ENCODE results near the gene SLC7A11. TPM values are rescaled to one million over a fixed set of nuclear protein-coding genes. Genes with fewer than 3 reads are reported as not detected.
A peak's percentile ranks its signal among the peaks of the same experiment; 100 is the strongest.
"Not testable (repeated sequence)": the region's sequence is repeated elsewhere in the genome, so short reads cannot be mapped to it uniquely, and the experiment has no call there.

Gene SLC7A11
- total RNA-seq, 1 donor from 2014 or later: 16.5 TPM

DNA sequence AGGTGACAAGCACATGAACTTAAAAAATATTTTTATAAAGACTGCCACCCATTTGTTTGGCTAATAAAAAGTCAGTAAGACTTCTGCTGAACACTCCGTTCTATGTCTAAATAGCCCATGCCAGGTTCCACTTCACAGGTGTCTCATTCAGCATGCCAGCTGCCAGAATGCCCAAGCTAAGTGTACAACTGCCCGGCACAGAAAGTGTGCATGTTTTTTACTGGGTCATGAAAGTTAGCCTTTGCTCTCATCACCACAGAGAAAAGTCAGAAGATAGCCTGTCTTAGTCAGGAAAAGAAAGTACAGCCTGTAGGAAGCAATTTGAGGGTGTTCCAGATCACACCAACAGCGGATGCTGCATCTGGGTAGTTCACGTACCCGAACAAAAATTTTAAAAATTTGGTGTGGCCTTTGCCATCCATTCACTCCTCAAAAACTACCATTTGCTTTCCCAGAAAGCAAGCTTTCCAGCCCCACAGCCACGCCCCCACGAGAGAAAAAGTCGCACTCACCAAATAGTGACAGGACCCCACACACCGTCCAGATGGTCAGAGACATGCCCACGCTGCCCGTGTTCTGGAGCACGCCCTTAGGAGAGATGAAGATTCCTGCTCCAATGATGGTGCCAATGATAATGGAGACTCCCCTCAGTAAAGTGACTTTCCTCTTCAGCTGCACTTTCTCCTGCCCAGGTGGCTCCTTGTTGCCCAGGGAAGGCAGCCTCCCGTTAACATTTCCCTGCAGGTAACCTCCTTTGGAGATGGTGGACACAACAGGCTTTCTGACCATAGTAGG is 671 bp downstream of the SLC7A11 start:
- peak; percentile 64 for DNase-seq

DNA sequence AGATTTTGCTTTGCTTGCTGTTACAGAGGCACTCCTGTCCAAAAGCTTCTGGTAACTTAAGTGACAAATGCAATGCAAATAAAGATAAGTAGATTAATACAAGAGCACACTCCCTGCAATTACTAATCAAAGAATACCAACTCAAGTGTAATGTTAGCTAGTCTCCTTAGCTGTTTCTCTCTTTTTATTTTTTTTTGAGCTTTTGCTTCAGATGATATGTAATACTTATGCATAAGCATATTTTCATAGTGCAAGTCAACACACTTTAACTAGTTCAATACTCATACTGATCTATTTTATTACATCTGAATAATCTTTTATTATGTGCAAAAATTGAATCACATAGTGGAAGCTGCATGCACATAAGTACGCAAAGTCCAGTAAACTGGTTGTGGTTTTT is 2.7 kb downstream of the SLC7A11 start:
- no peak for DNase-seq

DNA sequence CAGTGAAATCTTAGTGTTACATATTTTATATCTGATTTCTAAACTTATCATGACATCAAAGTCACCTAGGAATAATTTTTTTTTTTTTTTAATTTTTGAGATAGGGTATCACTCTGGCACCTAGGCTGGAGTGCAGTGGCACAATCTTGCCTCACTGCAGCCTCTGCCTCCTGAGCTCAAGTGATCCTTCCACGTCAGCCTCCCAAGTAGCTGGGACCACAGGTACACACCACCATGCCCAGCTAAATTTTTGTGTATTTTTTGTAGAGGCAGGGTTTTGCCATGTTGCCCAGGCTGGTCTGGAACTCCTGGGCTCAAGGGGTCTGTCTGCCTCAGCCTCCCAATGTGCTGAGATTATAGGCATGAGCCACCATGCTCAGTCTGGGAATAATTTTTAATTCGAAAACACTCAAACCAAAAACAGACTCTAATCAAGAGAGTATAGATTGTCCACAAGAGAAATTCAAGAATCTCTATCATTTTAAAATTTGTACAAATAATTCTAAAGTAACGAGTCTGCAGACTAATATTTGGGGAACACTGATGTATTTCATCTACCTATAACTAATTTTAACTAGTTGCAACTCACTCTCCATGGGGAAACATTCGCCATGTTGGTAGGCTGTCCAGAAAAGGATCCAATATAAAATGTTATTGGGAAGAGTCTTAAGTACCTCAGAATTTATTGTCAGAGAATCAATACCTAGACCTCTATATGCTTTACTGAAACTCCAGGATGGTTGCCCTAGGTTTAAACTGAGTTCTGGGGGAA is 3.4 kb downstream of the SLC7A11 start:
- no peak for DNase-seq

DNA sequence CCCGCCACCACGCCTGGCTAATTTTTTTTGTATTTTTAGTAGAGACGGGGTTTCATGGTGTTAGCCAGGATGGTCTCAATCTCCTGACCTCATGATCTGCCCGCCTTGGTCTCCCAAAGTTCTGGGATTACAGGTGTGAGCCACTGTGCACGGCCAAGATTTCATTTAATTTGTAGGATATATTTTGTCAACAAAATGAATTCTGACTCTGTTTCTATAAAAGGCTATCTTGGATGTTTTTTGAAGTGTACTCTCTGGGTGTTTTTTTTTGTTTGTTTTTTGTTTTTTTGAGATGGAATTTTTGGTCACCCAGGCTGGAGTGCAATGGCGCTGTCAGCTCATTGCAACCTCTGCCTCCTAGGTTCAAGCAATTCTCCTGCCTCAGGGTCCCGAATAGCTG is 5.0 kb downstream of the SLC7A11 start:
- DNase-seq: not testable (repeated sequence)

DNA sequence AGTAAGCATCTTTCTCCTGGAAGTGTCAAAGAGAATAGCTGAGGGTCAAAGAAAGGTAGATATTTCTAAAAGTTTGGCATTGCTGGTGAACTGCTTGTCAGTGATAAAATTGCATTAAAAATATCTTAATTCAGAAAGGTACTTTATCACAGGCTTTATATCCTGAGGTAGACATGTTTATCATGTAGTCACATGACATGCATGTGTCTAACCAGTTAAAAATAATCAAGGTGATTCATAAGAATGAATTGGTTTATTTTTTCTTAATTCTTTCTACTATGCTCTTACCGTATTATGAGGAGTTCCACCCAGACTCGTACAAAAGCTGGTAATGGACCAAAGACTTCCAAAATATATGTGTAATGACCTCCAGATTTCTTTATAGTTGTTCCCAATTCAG is 6.1 kb downstream of the SLC7A11 start:
- DNase-seq: peak; percentile 42

DNA sequence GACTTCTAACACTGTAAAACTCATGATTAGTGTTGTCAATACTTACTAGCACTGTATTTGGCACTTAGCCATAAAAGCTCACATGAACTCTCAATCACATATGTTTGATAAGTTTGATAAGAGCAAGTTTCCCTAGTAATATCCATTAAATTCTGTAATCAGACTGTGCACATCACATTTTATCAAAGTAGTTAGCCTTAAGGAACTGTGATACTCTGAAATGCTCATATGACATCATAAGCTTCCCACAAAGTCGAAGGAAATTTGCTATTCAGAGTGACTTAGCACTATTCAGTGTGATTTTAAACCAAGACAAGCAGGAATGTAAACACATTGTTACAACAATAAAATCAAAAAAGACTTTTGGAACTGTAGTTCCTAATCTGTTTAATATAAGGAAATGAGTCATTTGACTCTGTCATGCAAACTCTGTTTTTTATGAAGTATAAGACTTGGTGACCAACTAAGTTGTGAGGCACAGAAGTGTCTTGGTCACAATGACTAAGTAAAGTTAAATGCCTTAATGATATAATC is 6.7 kb downstream of the SLC7A11 start:
- peak; percentile 95 for DNase-seq

DNA sequence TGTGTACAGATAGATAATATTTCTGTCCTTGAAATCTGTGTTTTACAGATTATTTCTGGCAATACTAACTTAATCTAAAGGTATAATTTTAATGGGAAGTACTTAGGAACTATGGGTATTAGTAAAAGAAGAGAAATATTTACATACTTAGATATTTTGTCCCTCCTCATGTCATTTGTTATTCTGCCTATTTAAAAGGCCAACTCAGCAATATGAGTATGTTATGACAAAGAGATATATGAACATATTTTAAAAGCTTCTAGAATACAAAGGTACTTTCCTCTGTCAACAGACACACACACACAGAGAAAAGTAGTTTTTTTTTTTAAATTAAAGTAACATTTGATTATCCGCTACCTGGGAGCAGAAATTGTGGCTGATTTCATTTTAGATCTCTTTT is 7.9 kb downstream of the SLC7A11 start:
- DNase-seq: no peak

DNA sequence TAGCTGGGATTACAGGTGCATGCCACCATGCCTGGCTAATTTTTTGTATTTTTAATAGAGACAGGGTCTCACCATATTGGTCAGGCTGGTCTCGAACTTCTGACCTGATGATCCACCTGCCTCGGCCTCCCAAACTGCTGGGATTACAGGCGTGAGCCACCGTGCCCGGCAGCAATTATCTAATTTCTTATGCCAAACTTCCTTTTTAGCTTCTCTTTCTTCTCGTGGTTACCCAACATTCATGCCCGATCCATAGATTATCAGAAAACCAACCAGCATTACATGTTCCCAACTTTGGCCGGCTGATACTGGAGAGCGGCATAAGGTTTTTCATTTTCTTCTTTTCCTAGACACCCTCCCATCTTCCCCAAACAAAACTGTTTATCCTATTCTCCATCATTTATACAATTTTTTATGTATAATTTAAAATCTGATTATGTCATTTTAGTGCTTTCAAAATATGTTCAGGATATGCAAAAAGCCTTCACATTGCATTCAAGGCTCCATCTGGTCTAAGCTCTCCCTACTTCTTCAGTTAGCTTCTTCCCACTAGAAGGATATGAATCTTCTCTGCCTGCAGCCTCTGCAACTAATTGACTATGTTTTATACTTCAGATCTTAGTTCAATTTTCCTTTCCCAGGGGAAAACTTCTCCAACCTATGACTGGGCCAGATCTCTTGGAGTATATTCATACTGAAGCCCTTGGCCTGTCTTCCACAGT is 8.7 kb downstream of the SLC7A11 start:
- no peak for DNase-seq

DNA sequence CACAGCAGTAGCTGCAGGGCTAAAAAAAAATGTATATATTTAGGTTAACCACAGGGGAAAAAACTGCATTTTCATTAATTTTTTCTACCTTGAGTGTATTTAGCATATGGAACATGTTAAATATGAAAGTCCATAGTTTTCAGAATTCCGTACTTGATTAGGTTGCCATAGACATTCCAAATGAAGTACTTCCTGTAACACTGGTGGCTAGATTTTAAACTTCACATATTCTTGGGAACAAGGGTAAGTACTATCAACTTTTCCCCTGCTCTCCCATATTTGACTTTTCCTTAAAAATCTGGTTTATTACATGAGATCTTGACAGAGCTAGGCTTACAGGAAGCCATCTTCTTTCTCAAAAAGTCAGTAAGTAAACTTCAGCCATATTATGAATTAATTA is 9.8 kb downstream of the SLC7A11 start:
- no peak for DNase-seq

DNA sequence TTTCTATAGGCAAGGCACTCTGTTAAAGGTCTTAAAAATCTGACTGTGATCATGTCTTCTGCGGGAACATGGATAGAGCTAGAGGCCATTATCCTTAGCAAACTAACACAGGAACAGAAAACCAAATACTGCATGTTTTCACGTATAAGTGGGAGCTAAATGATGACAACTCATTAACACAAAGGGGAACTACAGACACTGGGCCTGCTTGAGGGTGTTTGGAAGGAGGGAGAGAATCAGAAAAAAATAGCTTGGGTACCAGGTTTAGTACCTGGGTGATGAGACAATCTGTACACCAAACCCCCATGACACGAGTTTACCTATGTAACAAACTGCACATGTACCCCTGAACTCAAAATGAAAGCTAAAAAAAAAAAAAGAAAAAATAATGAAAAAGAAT is 12.1 kb downstream of the SLC7A11 start:
- no peak for DNase-seq

DNA sequence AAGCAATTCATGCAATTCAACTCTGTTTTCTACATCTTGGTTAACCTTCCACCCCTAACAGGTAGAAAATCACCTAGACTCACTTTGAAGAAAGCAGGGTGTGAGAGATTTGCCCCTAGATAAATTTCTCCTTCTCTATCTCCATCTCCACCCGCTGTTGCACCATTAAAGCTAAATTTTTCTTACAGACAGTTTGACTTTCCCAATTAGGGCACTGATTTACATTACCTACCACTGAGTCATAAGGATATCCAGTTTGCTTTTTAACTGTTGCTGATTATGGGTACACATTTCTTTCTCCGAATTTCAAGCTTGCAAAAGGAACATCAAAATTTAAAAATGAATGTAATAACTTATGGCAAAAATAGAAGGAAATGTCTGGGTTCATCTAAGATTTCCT is 13.0 kb downstream of the SLC7A11 start:
- DNase-seq: no peak

DNA sequence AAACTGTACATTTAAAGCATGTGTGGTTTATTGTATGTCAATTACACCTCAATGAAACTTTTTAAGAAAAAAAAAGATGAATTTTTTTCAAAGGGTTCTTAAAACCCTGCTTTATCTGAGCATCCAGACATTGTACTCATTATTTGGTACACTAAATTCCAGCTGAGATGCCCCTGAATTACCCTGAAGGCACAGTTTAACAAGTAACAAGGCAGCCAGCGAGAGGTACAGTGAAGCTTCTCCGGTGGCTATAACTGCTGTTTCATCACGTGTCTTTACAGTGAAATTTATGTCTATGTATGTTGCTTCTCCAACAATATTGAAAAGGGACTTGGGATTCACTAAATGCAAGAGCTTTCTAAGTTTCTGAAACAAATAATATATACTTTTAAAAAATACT is 15.8 kb downstream of the SLC7A11 start:
- DNase-seq: no peak

DNA sequence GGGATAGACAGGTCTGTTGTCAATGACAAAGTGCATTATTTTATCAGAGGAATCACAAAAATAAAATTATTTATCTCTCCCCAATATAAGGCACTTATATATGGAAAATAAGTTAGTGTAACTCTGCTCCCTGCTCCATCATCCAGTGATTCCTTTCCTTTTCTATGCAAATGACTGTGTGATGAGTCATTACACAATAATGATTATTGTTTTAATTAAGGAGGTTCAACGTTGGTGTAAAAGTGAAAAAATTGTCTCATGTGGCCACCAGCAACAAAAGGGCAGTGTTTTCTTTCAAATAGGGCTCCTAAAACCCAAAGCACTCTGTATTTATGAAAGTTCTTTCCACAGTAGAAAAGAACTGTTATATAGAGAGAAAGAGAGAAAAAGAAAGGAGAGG is 16.7 kb downstream of the SLC7A11 start:
- peak; percentile 54 for DNase-seq

DNA sequence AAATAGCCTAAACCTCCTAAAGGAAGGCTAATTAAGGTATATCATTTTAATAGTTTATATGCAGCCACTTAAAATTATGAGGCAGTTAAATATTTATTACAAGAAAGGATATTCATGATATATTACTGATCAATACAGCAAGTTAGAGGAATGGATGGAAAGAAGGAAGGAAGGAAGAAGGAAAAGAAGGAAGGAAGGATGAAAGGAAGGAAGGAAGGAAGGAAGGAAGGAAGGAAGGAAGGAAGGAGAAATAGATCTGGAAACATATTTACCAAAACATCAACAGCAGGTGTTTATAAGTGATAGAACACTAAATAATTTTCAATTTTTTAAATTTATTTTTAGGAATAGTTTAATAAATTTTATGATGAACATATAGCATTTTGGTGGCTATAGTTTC is 17.5 kb downstream of the SLC7A11 start:
- DNase-seq: no peak

DNA sequence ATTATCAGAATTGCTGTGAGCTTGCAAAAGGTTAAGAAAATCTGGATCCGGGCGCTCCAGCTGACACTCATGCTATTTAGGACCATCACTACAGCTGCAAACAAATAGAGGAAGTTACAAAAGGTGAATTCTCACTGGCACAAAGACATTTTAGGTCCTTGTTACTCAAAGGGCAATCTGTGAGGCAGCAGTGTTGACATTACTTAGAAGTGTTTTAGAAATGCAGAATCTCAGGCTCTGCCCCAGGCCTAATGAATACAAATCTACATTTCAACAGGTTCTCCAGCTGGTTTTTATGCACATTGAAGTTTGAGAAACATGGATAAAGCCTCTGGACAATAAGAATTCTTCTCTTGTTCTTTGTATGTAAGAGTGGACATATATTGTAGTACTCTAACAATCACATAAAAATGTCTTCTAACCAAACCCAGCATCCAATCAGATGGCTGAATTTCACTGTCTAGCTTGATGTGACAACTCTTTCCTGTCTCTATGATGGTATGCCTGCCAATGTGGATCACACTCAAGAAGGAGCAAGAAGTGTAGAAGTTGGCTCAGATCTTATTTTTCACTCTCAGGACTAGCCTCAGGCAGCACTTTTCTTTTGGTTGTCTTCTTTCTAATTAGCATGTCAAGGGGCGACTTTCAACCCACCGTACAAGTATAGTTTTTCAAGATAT is 18.8 kb downstream of the SLC7A11 start:
- peak; percentile 55 for DNase-seq

DNA sequence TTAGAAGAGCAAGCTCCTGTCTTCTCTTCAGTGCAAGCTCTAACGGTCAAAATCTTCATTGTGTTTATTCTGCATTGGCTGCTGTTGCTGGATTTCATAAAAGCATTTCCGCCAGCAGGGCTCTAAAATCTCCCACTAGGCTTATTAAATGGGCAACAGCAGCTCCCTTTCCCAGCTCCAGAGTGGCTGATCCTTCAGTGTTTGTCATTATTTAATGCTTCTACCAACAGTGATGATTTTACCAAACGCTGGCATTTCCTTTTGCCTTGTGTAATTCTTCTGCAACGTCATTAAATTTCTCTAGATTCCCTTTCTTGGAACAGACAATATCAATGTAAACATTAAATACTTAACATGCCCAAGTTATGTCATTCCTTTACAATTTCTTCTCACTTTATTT is 20.1 kb downstream of the SLC7A11 start:
- peak; percentile 86 for DNase-seq

DNA sequence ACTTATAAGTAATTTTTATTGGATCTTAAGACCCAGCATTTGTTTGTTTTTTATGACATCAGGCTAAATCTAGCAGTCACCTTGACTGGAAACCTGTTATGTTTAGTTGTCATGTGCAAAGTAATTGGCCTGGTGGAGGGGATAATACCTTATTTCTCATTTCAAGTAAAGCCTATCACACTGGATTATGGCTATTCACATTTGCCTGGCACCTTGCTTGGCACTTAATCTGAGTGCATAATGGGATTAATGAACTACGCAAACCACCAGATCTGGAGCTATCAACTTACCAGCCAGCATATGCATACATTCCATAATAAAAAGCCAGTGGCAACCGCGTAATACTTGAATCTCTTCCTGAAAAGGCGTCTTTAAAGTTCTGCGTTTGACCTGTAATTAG is 23.2 kb downstream of the SLC7A11 start:
- DNase-seq: no peak

DNA sequence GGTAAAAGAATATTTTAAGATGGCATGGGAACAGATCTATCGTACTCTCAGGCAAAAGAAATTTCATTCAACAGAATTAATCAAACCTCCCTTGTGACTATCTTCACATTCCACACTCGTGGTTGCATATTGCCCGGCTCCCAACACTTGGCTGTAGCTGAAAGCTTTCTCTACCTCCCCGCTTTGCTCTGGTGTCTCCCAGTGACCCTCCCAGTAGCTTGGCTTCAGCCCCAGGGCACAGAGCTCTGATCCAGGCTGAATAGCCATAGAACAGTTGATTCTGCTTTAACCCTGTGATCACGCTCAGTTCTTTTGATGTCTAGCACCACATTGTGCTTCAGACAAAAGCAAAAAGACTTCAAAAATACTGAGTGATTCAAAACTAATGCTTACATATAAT is 24.6 kb downstream of the SLC7A11 start:
- no peak for DNase-seq

DNA sequence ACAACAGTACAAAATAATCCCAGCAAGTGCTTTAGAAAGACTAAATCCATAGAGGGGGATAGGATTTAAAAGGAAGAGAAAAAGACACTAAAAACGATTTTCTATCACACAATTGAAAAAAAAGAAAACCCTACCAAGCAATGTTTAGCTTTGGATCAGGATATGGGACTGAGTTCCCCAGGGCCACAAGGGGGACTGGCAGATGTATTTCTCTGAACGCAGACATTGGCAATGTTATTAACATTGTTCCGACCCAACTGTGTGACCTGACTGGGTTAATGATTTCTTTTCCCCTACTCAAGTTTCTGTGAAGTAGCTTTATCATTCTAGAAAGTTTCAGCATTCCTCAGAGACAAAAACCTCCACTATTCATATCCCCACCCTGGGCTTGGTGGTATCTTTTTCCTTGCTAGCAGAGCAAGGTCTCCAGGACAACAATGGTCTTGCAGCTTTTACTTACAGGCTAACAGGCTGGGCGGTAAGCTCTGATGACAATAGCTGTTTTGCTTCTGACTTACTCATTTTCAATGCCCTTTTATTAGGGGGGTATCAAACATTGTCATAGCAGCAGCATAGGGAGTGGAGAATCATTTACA is 25.8 kb downstream of the SLC7A11 start:
- DNase-seq: no peak

DNA sequence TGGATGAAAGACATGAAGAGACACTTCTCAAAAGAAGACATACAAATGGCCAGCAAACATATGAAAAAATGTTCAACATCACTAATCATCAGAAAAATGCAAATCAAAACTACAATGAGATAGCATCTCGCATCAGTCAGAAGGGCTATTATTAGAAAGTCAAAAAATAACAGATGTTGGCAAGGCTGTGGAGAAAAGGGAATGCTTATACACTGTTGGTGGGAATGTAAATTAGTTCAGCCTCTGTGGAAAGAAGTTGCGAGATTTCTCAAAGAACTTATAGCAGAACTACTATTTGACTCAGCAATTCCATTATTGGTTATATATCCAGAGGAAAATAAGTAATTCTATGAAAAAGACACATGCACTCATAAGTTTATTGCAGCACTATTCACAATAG is 31.6 kb downstream of the SLC7A11 start:
- not testable (repeated sequence) for DNase-seq

DNA sequence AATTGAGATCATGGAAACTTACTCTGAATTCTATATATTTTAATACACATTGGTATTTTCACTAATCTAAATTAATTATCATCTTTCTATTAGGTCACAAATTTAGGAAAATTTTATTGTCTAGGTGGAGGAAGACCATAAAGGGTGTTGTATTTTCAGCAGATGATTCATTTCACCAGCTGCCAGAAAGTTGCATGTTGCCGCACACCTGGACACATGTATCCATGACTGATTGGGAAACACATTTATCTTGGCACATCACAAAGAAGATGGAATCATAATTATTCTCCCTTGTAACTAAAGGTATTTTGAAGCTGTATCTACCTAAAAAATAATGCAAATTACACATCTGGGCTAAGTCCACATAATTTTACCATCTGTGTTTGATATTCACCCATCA is 33.1 kb downstream of the SLC7A11 start:
- no peak for DNase-seq

DNA sequence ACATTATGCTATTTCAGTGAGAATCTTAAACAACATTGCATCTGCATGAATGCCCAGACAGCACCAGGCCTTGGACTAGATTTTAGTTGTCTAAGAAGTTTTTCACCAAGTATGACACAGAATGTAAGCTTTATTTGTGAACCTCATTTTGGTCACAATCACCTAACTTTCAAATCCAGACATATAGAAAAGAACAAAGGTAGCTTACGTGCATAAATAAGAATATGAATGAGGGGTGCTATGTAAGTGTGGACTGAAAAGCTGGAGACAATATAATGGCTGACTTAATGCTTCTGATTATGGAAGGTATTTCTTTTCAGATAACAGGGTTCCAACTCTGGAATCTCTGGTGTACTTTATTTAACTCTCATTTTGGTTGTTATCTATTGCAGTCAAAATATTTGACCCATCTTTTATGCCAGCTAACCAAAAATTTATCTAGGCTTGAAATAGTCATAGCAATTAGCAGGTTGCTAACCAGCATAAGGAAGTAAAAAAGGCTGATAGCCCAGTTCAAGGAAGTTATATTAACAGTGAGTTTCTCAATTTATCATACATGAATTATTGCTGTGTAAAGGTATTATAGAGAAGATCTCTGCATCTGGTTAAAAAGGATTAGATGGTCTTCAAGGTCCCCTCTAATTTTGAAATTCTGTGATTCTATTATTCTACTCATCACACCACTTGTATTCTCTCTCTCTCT is 36.5 kb downstream of the SLC7A11 start:
- no peak for DNase-seq
